ENCODE measurements around the gene MAPK1.
"Not testable (repeated sequence)": the region's sequence is repeated elsewhere in the genome, so short reads cannot be mapped to it uniquely, and the experiment has no call there.

MAPK1 gene

DNA sequence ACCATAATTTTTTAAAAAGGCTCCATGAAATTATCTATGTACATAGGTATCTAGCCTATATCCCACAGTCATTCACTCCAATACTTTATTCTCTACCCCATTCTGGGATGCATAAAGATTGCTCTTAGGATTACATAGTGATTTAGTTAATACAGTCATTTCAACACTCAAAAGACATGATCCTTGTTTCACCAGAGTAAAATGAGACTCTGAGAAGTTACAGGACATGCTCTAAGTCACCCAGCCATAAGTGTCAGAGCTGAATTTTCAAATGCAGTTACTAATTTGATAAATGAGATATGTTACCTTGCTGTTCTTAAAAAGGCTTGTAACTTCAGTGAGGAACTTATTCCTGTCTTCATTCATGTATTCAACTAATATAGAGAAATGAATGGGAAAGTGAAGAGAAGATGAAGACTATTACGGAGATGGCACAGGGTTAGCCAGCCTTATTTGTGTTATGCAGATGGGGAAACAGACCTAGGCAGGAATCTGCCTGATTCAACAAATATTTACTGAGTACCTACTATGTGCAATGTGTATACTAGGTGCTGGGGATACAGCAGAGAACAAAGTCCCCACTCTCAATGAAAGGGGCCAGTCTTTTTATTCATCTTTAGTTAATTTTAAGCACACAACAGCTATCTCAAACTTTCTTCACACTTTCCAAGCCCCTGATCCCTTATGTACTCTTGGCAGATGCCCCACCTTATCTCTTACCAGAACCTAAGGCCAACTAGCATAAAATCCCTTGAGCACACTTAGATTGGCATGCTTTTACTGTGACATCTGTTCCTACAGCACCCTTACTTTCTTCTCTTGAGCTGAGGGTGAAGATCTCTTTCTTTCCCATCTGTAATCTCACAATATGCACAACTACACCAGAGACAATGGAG, 21.6 kb downstream of the MAPK1 start:
- DNase-seq = no peak

DNA sequence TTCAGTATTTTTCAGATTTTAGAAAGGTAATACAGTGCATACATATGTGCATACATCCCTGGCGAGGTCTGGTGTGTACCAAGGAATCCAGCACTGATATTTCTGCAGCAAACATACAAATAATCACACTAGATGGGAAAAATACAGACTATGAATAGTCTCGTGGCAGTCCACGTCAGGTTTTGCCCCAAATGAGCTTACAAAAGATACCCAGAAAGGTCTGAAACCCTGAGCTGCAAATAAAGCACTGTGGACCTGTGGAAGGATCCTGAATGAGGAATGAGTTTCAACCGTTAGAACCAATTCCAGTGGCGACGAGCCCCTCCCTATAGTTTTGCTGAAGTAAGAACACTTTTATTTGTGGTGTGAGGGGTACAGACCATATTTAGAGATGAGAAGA, 24.5 kb downstream of the MAPK1 start:
- DNase-seq = no peak

DNA sequence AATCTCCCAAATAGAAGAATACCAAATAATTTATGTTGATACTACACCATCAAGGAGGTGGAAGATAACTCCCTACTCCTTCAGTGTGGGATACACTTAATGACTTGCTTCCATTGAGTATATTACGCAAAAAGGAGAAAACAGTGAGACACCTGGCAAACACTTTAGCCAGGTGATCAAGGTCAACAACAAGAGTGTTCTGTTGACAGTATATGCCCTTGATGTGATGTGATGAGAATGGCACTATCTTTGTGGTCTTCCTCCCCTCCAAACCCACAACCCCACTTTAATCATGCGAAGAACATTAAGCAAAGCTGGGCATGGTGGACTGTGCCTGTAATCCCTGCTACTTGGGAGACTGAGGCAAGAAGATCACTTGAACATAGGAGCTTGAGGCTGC, 26.0 kb downstream of the MAPK1 start:
- DNase-seq = no peak

DNA sequence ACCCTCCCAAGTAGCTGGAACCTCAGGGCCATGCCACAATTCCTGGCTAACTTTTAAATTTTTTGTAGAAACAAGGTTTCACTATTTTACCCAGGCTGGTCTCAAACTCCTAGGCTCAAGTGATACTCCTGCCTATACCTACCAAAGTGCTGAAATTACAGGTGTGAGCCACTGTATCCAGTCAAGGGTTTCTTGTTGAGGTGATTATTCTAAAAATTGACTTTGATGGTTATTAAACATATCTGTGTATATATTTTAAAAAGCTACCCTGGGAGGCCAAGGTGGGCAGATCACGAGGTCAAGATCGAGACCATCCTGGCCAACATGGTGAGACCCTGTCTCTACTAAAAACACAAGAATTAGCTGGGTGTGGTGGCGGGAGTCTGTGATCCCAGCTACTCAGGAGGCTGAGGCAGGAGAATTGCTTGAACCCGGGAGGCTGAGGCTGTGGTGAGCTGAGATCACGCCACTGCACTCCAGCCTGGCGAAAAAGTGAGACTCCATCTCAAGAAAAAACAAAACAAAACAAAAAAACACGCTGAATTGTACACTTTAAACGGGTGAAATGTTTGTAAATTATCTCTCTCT, 27.1 kb downstream of the MAPK1 start:
- no peak for DNase-seq

DNA sequence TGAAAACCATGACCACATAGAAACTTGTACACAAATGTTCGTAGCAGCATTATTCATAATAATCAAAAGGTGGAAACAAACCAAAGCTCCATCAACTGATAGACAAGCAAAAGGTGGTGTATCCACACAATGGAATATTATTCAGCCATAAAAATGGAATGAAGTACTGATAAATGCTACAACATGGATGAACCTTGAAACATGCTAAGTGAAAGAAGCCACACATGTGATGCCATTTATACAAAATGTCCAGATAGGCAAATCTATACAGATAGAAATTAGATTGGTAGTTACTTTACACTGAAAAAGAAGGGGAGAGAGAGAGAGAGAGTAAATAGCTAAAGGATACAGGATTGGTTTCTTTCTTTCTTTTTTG, 27.7 kb downstream of the MAPK1 start:
- no peak for DNase-seq

DNA sequence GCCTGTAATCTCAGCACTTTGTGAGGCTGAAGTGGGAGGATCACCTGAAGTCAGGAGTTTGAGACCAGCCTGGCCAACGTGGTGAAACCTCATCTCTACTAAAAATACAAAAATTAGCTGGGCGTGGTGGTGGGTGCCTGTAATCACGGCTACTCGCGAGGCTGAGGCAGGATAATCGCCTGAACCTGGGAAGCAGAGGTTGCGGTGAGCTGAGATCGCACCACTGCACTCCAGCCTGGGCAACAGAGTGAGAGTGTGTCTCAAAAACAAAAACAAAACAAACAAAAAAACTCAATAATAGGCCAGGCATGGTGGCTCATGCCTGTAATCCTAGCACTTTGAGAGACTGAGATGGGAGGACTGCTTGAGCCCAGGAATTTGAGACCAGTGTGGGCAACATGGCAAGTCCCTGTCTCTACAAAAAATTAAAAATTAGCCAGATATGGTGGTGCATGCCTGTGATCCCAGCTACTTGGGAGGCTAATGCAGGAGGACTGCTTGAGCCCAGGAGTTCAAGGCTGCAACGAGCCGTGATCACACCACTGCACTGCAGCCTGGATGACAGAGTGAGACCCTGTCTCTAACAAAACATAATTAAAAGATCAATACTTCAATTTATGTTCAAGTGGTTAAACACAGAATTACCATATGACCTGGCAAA, 28.2 kb downstream of the MAPK1 start:
- not testable (repeated sequence) for DNase-seq

DNA sequence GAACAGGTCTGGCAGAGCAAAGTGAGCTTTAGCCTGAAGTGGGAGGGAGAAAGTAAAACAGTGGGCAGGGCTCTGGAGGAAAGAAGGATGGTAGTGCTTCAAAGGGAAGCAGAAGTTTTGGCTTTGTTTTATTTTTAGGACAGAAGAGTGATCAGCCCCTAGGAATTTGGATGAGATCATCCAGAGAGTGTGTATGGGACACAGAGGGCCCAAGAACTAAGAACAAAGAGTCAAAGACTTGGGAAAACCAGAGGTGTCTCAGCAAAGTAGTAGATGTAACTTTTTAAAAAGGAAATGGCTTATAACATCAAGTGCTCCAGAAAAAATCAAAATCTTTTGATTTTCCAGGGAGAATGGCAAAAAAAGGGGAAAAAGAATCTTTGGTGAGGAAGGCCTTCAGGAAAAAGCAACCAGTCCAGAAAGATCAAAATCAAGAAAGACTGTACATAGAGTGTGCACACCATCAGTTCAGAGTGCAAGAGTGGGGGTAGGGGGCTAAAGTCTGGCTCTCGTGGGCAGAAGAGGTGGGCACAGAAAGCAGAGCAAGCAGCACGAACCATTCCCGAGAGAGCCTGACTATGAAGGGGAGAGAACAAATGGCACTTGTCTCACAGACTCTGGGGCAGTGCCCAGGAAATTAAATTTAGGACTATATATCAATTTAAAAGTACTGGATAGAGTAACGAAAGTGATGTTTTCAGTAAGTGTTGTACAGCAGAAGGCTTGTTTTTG, 30.0 kb downstream of the MAPK1 start:
- DNase-seq = no peak

DNA sequence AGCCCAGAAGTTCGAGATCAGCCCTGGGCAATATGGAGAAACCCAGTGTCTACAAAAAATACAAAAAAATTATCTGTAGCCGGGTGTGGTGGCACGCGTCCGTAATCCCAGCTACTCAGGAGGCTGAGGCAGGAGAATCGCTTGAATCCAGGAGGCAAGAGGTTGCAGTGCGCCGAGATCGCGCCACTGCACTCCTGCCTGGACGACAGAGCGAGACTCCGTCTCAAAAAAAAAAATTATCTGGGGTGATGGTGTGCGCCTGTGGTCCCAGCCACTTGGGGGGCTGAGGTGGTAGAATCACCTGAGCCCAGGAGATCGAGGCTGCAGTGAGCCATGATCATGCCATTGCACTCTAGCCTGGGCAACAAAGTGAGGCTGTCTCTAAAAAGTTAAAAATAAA, 31.0 kb downstream of the MAPK1 start:
- not testable (repeated sequence) for DNase-seq

DNA sequence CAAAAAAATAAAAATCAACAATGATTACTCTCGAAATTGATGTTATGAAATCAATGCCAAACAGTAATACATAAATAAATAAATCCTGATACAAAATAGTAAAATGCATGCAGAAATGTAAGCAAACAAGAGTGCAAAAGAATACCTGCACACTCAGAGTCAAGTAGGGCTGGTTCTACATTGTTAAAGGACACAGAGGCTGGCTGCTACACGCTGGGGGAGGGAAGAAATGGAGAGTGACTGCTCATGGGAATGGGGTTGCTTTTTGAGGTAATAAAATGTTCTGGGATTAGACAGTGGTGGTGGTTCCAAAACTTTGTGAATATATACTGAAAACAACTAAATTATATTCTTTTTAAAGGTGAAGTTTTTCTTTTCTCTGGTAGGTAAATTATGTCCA, 32.1 kb downstream of the MAPK1 start:
- DNase-seq = no peak

DNA sequence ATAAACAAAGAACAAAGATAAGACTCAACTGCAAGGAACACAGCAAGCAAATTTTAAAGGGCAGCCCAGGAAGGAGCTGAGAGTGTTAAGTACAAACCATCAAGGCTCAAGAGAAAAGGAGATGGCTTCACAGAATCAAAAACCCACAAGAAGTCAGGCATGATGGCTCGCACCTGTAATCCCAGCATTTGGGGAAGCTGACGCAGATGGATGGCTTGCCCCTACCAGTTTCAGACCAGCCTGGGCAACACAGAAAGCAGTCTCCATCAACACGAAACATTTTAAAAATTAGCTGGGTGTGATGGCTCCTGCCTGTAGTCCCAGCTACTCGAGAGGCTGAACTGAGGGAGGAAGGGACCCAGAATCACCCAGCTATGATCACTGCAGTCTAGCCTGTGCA, 32.6 kb downstream of the MAPK1 start:
- no peak for DNase-seq

DNA sequence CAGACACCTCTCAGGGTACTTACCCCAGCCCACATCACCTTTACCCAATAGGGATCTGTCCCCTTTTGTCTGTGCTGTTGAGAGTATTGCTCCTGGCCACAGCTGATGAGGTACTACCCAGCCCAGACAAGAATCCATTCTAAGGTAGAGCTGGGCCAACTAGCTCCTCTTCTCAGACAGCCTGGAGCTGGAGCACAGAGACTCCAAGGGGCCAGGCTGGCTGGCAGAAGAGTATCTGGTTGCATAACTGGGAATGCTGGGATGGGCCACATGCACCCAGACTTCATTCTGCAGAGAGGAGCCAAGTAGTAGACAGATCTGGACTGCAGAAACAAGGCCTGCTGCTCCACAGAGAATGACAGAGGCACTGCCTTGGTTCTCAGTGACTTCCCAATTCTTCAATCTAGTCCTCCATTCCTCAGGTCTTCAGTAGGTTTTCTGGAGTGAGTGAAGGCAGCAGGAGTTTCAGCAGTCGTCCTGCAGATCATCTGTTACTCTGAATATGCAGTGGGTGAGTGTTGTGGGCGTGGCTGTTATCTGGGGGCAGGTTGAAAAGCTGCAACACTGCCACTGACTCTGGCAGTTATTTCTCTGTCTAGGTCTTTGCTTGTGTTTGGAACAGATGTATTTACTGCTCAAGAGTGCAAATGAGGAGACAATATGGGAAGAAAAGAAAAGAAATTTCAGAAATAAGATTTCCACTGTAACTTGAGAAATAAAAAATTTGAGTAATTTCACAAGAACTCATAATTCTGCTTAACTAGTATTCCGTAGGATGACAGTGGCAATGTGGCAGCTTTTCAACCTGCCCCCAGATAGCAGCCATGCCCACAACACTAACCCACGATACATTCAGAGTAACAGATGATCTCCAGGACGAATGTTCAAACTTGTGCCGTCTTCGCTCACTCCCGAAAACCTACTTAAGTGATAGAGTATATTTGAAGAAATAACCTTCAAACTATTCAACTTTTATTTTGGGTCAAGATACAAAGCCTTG, 34.9 kb downstream of the MAPK1 start:
- no peak for DNase-seq

DNA sequence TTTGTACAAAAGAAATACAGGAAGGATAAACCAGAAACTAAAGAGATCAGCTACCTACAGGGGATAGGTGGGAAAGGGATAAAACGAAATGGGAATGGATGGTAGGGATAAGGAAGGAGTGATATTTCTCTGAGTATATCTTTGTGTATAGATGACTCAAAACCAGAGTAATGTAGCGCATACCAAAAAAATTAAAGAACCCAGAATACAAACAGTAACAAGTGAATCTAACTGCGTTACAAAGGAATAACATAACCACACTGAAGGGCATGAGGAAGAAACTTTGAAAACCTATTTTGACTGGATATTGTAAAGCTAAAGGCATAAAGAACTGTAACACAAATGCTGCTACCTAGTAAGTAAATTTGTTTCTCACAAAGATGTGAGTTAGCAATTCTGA, 37.9 kb downstream of the MAPK1 start:
- no peak for DNase-seq

DNA sequence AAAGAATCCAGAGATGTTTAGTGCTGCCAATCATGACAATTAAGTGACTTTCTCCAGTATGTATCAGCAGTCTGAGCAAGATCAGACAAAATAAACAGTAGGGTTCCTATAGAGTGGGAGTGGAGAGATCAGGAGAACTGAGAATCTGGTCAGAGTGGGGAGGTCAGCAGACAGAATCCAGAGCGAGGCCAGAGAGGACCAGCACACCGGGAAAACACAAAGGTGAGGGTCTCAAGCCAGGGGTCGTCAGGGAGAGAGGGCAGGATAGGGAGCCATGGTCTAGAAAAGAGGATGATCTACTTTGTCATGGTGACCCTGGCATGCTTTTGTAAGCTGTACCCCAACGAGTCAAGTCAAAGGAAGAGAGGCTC, 39.2 kb downstream of the MAPK1 start:
- no peak for DNase-seq

DNA sequence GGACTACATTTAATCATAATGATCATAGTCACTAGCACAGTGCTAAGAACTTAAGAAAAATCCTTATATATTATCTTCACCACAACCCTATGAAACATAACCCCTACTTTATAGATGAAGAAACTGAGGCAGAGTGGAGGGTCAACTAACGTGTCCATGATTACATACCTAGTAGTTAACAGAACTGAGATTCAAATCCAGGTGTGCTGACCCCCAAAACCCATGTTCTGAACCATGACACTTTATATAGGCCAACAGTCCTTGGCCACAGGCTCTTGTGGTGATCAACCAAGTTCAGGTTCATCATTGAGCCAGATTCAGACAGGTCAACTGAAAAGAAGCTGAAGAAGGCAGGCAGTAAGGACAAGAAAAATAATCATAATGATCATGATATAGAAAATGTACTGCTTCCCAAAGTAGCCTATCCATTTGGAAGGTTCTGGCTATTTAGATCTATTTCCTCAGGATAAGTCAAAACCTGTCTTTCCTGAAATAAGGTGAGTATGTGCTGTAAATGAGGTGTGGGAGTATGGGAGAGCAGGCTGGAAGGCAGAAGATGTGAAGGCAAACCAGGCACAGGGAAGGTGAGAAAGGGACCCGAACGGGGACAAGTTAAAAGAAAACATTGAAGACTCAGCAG, 39.7 kb downstream of the MAPK1 start:
- no peak for DNase-seq

DNA sequence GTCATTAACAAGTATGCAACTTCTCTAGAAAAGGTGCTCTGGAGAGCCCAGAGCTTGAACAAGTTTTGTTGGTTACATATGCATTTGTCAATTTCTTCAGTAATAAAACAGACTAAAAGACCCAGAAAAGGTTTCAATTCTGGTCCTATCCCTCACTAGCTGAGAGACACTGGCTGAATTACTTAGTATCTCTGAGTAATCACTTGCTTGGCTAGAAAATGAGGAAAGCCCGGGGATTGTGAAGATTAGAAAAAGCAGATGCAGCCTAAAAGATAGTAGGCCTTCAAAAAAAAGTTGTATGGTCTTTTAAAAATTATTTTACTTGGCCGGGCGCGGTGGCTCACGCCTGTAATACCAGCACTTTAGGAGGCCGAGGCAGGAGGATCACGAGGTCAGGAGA, 41.2 kb downstream of the MAPK1 start:
- no peak for DNase-seq

DNA sequence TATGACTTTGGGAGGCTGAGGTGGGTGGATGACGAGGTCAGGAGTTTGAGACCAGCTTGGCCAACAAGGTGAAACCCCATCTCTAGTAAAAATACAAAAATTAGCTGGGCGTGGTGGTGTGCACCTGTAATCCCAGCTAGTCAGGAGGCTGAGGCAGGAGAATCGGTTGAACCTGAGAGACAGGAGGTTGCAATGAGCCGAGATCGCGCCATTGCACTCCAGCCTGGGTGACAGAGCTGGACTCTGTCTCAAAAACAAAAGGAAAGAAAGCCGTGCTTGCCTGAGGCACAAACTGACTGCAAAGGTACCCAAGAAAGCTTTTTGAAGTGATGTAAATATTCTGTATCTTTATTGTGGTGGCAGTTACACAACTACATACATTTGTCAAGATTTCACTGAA, 42.5 kb downstream of the MAPK1 start:
- DNase-seq = not testable (repeated sequence)

DNA sequence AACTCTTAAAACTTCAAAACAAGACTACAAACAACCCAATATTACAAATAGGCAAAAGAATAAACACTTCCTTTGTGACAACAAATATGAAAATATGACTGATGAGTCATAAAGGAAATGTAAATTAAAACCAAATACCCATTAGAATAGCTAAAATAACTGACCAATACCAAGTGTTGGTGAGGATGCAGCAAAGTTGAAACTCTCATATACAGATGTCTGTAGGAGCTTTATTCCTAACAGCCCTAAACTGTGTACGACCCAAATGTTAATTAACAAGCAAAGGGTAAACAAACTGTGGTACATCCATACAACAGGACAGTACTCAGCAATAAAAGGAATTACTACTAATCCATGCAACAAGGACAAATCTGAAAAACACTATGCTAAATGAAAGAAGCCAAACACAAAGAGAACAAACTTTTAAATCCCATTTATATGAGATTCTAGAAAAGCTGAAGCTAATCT, 43.0 kb downstream of the MAPK1 start:
- DNase-seq = no peak

DNA sequence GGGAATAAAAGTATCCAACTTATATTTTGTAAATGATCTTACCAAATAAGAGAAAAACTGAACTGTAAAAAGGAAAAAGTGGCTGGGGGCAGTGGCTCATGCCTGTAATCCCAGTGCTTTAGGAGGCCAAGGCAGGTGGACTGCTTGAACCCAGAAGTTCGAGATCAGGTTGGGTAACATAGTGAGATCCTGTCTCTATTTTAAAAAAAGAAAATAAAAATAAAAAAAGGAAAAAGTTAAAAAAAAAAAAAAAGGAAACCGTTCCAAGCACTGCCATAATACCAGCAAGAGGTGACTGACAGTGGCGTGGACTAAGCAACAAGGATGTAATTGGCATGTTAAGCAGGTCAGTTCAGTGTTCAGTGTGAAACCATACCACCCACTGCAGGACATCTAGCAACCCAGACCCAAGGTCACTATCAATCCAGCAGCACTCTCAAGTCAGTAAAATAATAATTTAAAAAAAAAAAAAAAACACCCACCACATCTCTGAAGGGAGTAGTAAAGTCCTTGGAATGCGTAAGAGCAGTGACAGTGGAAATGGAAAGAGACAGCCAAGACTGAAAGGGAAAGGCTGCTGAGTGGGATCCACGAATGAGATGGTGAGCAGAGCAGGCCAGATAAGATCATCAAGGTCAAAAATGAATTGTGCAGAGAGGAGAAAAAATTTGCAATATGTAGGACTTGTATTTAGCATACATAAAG, 43.6 kb downstream of the MAPK1 start:
- DNase-seq = no peak

DNA sequence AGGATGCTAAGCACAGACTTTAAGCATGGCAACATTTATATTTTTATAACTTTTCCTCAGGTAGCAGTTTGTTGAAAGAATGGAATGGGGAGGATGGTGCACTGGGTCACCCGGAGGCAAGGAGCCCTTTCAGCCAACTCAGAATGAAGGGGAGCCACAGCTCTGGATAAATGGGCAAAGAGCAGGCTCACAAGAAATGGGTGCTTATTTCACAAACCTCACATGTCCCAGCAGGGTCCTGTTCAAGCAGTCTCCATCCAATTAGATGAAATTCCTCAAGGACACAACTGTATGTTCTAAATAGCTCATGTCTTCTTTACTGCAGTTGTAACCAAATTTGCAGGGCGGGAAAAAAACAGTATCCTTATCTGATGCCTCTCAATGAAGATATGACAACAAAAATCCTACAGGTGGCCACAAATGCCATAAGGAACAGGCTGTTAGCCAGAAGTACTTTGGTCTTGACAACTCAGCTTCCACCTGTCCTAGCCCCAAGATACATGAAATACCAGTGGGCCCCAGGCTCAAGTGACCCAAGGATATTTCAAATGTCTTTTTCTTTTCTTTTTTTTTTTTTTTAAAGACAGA, 48.2 kb downstream of the MAPK1 start:
- DNase-seq = no peak

DNA sequence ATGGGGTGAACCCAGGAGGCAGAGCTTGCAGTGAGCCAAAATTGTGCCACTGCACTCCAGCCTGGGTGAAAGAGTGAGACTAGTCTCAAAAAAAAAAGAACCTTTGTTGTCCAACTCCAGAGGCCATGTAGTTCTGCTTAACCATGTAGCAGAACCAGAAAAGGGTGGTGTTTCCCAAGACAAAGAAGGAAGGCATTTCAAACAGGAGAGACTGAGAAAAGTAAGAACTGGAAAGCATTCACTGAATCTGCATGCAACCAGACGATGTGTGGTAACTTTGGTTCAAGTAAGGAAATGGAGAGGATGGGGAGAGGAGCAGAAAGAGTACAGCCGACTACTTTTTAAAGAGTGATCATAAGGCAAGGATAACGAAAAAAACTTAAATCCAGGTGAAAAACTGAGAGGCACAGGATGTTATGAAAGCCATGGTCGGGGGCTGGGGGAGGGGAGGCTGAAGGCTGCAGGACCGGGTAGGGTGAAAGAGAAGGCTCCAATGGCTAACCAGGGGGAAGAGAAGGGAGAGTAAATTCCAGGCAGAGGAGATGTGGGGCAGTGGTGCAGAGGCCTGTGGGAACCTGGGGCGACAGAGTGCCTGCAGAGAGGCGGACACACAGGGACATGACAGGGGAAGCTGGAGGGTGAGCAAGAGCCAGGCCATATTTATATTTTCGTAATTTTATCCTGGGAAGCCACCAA, 48.8 kb downstream of the MAPK1 start:
- DNase-seq = no peak

All from activated CD4-positive, alpha-beta T cell treated with anti-CD3 and anti-CD28 coated beads for 48 hours (primary cell).